ENCODE results near the gene GIPR.
"Not testable (repeated sequence)": the region's sequence is repeated elsewhere in the genome, so short reads cannot be mapped to it uniquely, and the experiment has no call there.

The GIPR gene
- total RNA-seq: 5.8 reads per million, percentile 22 among the genes with 10 or more reads in this experiment

DNA sequence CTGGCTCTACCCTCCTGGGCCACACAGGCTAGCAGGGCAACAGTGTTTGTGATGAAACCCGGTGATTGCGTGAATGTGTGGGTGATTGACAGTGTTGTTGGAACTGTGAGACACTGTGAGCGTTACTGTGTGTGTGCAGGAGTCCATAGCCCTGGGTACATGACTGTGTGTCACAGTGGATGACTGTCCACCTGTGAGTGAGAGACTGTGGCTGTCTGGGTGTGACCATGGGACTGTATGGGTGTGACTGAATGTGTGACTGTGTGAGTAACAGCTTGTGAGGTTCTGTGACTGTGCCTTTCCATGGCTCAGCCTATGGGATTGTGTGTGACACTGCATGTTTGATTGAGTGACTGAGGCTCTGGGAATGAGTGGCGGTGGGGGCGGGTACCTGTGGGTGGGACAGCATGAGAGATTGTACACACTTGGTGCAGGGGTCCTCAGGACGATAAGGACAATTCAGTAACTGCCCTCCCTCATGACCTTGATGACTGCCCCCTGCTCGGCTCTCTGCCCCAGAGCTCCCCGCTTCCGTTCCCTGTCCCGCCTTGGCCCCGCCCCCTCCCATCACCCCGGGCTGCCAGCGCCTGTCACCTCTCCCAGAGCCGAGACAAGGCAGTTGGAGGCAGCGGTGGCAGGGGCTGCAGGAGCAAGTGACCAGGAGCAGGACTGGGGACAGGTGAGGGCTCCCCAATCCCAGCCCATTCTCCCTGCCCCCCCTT, at the start of gene GIPR:
GIPR (plus strand) TSS at position 602 of the 722 bp plus-strand sequence. CDS start 1,300 bp downstream, outside the sequence.
- peak; percentile 45 for DNase-seq

DNA sequence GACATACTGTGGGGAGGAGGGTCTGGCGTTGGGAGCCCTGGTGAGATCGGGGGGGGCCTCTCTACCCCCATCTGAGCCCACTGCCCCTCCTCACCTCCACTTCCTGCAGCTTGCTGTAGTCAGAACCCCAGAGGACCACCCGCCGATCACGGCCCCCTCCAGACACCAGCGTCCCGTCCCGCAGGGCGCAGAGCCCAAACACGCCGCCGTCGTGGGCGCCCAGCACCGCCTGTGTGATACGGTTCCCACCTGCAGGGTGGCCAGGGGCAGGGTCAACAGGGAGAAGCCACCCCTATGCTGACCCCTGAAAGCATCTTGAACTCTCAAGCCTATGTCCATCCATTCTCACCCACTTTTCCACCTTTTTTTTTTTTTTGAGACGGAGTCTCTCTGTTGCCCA, 46.6 kb upstream of the GIPR start:
- no peak for DNase-seq

GRCh38 chr19:45621976-45622503, 46.0 kb upstream of the GIPR start:
- DNase-seq: no peak

- no peak for DNase-seq
Measured at GRCh38 chr19:45623984-45624383, 44.0 kb upstream of the GIPR start.

- DNase-seq: not testable (repeated sequence)
Measured at GRCh38 chr19:45628219-45628618, 39.8 kb upstream of the GIPR start.

DNA sequence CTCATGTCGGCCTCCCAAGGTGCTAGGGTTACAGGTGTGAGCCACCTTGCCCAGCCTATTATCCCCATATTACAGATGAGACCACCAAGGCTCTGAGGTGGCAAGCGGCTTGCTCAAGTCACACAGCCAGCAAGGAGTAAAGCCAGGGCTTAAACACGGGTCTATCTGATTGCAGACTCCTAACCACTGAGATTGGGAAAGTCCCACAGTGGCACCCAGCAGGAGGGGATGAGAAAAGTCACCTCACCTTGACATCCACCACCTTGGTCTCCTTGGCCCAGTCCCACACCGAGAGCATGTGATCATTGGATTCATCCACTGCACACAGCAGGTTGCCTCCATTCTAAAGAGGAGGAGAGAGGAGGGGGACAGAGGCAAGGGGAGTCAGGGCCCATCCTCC, 38.3 kb upstream of the GIPR start:
- DNase-seq: no peak

DNA sequence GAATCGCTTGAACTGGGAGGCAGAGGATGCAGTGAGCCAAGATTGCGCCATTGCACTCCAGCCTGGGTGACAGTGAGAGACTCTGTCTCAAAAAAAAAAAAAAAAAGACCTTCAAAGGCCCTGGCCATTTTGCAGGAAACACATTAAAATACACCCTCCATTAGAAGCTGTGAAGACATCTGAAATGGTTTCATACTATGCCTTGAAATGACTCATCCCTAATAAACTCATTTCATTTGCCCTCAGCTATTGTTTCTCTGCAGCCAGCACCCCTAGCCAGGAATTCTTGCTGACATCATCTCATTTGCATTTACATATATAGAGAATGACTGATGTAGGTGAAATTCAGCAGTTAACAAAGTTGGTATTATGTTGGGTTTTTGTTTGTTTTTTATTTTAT, 37.6 kb upstream of the GIPR start:
- no peak for DNase-seq

- DNase-seq: no peak
Measured at GRCh38 chr19:45632468-45633196, 35.4 kb upstream of the GIPR start.

DNA sequence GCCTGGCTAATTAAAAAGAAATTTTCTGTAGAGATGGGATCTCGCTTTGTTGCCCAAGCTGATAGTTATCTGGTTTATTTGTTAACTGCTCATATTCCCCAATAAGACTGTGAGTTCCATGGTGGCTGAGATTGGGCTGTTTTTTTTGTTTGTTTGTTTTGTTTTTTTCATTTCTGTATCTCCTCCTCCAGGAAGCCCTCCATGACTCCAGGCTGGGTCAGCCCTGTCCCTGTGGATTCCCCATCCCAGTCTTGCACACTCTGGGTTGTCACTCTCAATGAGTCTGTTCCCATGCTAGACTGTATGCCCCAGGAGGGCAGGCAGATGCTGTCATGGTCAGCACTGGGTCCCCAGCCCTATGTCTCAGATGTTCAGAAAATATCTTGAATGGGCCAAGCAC, 31.7 kb upstream of the GIPR start:
- no peak for DNase-seq

GRCh38 chr19:45636902-45637301, 31.1 kb upstream of the GIPR start:
- DNase-seq: no peak

DNA sequence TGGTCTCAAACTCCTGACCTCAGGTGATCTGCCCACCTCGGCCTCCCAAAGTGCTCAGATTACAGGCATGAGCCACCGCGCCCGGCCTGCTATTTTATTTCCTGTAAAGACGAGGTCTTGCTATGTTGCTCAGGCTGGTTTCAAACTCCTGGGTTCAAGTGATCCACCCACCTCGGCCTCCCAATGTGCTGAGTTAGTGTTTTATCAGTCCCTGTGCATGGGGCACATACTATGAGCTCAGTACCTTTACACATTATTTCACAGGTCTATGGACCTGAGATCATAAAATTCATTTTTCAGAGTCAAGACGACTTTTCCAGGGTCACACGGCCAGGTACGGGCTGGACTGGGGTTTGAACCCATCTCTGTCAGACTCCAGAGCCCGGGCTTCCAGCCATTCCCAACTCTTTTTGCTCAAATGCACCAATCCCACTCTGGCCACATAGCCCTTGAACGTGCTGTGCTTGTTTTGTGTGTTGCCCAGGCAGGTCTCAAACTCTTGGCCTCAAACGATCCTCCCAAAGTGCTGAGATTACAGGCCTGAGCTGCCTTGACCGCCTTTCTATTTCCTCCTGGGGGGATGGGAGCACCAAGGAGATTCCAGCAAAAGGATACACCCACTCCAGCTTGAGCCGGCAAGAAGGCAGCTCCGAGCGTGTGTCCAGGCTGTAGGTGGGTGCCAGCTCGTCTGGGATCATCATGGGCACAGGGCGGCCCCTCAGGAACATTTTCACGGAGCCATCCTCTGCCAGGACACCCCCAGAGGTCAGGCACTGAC, 29.9 kb upstream of the GIPR start:
- DNase-seq: no peak

DNA sequence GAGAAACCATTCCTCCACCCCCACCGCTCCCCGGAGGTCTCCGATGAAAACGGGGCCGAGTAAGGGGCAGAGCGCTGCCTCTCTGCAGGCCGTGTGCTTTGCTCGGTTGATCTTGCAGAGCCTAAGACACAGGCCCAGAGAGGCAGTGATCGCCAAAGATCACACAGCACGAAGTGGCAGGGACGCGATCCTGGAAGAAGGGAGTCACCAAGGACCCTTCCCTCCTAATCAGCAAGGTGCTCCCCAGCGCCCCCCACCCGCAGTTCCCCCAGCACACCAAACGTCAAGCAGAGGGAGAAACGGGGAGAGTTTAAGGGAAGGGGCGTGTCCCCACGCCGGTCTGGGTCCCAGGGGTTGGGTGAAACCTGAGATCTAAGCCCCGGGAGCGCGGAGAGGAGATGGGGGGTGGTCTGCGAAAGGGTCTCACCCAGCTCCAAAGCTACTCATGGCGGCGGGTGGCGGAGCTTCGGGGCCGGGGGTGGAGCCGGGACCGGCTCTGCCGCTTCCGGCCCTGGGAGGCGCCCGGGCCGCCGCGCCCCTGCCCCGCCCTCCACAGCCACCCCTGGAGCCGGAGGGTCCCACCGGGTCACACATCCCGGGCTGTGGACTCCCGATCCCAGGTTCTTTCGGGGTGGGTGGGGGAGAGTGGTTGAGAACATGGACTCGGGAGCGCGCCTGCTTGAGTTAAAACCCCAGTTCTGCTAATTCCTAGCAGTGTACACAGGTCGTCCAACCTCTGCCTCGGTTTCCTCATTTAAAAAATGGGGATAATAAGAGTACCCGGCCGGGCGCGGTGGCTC, 28.9 kb upstream of the GIPR start, which contains the start of gene EML2:
EML2 (minus strand) TSS at position 468 of the 800 bp plus-strand sequence; CDS start at position 447, 21 bp downstream.
- peak; percentile 29 for DNase-seq

DNA sequence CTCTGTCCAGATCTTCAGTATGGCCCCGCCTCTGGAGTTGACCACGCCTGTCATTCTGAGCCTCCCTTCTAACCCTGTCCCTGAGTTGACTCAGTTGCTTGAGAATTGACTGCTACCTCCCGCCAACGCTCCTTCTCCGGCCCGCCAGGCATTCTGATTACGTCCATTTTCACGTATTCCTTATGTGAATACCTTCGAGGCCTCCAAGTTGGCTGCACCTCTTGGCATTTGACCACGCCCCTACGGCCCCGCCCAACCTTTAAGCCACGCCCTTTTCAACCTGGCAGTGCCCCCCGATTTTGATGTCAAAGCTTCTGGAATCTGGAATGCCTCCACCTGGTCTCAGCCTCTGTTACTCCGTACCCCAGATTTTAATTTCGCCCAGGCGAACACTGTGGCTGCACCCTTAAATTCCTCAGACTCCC, 27.2 kb upstream of the GIPR start:
- DNase-seq: no peak

DNA sequence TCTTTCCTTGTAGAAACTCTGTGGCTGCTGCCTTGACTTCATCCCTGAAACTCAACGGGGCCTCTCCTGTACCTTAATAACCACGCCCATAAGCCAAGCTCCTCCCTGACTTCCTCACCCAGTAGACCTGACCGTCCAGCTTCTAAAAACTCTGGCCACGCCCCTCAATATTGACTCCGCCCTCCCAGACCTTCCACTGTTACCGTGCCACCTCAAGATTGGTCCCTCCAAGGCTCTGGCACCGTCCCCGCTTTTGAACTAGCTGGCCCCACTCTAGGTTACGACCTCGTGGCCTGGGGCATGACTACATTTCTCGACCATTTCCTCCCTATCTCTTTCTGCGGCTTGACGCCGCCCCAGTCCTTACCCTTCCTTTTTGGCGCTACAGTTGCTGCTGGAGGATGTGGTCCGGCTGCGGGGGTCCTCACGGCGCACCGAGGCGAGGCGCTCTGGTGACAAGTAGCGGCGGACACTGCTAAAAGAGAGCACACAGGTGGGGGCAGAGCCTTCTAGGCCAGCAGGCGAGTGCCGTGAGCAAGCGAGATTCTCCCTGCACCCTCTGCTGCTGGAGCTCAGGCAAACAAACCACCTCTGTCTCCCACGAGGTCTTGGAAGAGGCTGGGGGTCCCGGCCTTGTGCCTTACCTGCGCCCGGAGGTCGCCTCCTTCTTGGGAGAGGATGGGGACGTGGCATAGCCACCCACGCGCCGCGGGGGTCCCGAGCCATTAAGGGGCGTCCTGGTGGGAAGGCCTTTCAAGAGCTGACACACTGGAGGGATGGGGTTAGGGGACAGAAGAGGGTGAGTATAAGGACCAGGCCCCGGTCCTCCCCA, 26.5 kb upstream of the GIPR start:
- peak; percentile 23 for DNase-seq

DNA sequence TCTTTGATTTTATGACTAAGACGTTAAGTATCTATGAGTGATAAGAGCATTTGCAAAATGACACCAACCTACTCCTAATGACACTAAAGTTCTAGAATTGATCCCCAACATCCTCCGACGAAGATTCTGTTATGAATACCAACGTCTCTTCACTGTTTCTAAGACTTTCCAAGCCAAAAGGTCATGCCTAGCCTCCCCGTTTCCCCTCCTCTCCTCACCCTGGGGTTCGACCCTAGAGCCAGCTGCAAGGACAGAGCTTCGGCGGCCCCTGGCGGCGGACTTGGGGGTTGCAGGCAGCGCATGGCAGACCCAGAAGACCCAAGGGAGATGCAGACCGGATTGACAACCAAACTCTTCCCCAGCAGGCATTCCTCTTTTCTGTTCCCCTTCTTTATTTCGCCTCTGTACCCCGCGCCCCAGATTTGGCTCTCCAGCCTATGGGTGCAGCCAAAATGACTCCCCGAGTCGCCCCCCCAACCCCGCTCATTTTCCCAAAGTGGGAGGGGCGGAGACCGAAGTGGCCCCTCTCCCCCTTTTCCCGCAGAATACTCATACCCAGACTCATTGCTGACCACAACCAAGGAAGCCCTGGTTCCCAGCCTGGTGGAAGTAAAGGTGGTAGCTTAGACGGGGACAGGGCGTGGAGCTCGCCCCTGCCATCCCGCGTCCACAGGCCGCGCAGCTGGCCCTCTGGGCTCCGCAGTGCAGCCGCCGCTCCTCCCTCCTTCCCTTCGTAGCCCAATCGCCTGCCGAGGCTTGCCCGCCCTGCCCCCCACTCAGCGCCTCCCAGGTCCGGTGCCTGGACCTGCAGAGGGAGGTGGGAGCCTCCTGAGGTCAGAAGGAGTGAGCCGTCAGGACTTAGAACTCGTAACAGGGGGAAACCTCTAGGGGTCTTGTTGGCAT, 24.7 kb upstream of the GIPR start:
- peak; percentile 76 for DNase-seq

- no peak for DNase-seq
Measured at GRCh38 chr19:45643927-45644771, 23.9 kb upstream of the GIPR start.

DNA sequence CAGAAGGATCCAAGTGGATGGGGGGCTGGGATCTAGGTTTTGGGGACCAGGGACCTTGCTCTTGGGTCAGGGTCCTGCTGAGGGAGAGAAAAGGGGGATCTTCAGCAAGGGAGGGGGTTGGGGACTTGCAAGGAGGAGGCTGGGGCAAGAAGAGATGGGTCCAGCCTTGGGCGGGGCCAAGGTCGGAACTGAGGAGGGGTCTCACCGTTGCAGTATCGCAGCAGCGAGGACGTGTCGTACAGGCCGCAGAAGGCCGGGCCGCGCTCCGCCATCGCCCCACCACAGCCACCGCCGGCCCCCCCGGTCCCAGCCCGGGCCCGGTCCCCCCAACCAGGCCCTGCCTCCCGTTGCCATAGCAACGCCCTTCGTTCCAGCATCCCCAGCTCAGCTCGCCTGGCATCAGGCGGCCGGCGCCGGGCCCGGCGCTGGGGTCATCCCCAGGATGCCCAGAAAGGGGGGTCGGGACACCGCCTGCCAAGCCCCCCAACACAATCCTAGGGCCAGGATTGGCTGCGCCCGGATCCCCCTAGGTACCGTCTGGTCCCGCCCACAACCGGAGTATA, 22.9 kb upstream of the GIPR start:
- DNase-seq: peak; percentile 18

DNA sequence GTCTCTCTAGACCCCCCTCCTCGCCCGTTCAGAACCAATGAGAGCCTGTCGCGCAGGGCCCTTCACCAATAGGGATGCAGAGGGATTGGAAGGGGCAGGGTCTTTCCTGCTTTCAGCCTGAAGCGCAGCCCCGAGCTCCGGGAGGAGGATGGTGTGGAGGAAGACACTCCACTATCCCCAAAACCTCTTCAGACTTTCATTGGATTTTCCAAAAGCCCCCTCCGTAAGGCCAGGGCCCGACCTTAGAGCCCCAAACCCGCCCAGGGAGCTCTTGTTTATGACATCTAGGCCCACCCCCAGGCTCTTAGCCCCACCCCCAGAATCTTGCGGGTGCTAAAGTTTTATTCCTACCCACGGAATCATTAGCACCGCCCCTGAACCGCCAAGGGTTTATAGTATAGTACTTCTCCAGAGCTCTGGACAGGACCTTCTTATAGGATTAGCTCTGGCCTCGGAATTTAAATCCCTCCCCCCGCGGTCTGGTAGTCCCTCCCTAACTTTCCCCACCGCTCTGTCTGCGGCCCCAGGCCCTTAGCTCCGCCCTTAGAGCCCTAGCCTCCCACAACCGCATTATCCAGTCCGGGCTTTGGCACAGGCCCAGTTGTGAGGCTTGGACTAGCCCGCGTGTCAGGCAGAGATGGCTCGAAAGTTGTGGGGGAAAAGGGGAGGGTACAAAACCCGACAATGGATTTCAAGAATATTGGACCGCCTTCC, 22.2 kb upstream of the GIPR start:
- DNase-seq: peak; percentile 65
